MCF 10A (cell line): ENCODE results near the gene THRB. TPM values are rescaled to one million over a fixed set of nuclear protein-coding genes. Genes with fewer than 3 reads are reported as not detected.

Experiments
- BruUV-seq: library from RNA; stranded (reverse); fragments of 400-500 nt; replicated peaks from 2 replicates; lab custom pipeline; 2021; lab: Mats Ljungman, UMichigan
- CTCF ChIA-PET: fragments of 300-600 bp; sonication (Branson Sonifier 250); formaldehyde crosslinking; extraction: SDS; loops from one replicate; lab custom pipeline; 2021; ENCODE audit warnings: antibody characterized with exemption, inconsistent platforms; lab: Yijun Ruan, JAX
- POLR2A ChIA-PET: fragments of 300-600, 350-650 bp; sonication (Branson Sonifier 250); formaldehyde crosslinking; extraction: SDS; loops from one replicate; lab custom pipeline; 2020; ENCODE audit warnings: antibody characterized with exemption, inconsistent platforms; lab: Yijun Ruan, JAX
- DNase-seq: peaks from one replicate; pipeline ENCODE4 v3.0.0-alpha.2; 2018; ENCODE audit not compliant: unreplicated experiment
- H3K27ac Mint-ChIP-seq: one replicate; pipeline ENCODE4 v1.8.0; 2022; ENCODE audit warnings: mild to moderate bottlenecking, low read depth, mixed read lengths; ENCODE audit not compliant: unreplicated experiment
- H3K27me3 Mint-ChIP-seq: one replicate; pipeline ENCODE4 v1.8.0; 2022; ENCODE audit warnings: mixed read lengths; ENCODE audit not compliant: insufficient read depth, unreplicated experiment
- H3K36me3 Mint-ChIP-seq: one replicate; pipeline ENCODE4 v1.8.0; 2022; ENCODE audit warnings: mild to moderate bottlenecking, moderate library complexity, mixed read lengths; ENCODE audit not compliant: insufficient read depth, unreplicated experiment
- H3K4me1 Mint-ChIP-seq: one replicate; pipeline ENCODE4 v1.8.0; 2022; ENCODE audit warnings: mixed read lengths; ENCODE audit not compliant: insufficient read depth, unreplicated experiment
- H3K4me3 Mint-ChIP-seq: one replicate; pipeline ENCODE4 v1.8.0; 2022; ENCODE audit warnings: mild to moderate bottlenecking, moderate library complexity, mixed read lengths; ENCODE audit not compliant: unreplicated experiment
- H3K9me3 Mint-ChIP-seq: one replicate; pipeline ENCODE4 v1.8.0; 2022; ENCODE audit warnings: mixed read lengths; ENCODE audit not compliant: unreplicated experiment
- intact Hi-C: fragments of 100-400 bp; cut with micrococcal nuclease; formaldehyde crosslinking; loops from 2 replicates; pipeline ENCODE4 v1.14.1; 2022
- total RNA-seq: library from RNA; stranded (reverse); gene quantifications from 2 replicates; pipeline ENCODE4 v1.2.3, GENCODE V29; 2022
- TF ChIP-seq, protein P1 (sequence below): fragments of 200-600 bp; IDR thresholded peaks from one replicate; pipeline ENCODE4 v1.8.0; 2022; ENCODE audit warnings: antibody characterized with exemption, mild to moderate bottlenecking; ENCODE audit not compliant: unreplicated experiment

THRB gene
- total RNA-seq, 1 experiment from 2014 or later: 4.2 TPM

DNA sequence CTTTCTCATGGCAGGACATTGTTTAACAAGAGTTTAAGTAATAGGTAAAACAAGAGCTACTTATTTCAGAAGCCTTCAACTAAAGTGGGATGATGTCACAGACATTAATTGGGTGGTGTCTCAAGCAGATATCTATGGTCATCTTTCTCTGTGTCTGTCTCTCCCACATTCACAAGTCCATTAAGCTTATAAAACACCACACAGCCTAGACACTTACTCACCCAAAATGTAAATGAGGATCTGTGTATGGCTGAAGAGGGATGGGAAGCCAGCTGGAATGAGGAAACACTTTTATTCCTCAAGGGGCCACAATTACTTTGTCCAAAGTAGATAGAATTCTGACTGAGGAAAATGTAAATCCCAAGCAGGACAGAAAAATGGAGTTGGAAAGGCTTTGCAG, 183.8 kb downstream of the THRB start:
- CTCF ChIA-PET: no interaction called here
- H3K36me3 Mint-ChIP-seq: peaks cover 5% of the 10 kb centered on the region
- TF ChIP-seq, protein P1, sequence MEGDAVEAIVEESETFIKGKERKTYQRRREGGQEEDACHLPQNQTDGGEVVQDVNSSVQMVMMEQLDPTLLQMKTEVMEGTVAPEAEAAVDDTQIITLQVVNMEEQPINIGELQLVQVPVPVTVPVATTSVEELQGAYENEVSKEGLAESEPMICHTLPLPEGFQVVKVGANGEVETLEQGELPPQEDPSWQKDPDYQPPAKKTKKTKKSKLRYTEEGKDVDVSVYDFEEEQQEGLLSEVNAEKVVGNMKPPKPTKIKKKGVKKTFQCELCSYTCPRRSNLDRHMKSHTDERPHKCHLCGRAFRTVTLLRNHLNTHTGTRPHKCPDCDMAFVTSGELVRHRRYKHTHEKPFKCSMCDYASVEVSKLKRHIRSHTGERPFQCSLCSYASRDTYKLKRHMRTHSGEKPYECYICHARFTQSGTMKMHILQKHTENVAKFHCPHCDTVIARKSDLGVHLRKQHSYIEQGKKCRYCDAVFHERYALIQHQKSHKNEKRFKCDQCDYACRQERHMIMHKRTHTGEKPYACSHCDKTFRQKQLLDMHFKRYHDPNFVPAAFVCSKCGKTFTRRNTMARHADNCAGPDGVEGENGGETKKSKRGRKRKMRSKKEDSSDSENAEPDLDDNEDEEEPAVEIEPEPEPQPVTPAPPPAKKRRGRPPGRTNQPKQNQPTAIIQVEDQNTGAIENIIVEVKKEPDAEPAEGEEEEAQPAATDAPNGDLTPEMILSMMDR: no peak

DNA sequence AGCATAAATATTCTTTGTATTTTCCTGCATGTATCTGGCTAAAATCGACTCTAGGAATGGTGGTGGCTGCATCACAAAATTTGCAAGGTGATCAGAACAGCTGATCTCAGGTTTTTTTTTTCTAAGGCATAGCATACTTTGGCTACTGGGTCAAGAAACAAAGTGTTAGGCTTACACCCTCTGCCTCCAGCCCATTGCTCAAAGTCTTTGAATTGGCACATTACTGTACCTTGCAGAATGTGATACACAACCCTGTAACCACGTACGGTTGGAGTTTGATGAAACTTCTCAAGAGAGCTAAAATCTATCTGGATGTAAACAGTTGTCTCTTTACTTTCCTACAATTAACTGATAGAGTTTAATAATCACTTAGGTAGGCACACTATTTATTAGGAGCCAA, 188.1 kb downstream of the THRB start:
- intact Hi-C loops: no loop called here
- ChIA-PET POLR2A (interaction anchor here (0.7 to 1.2 kb wide), 3 partner anchors 9 to 1308 kb away, joined by 3 to 5 read pairs (median 4); no protein-coding TSS in a partner anchor), CTCF (interaction anchor here (0.6 kb wide), 2 partner anchors 34 to 210 kb away, joined by 3 to 4 read pairs; no protein-coding TSS in a partner anchor)
- no TSS peak for BruUV-seq
- H3K4me1 Mint-ChIP-seq: peaks cover 17% of the 10 kb centered on the region
- no peak for DNase-seq
- no peaks in the 10 kb centered on the region for H3K9me3 Mint-ChIP-seq
- no peaks in the 10 kb centered on the region for H3K27me3 Mint-ChIP-seq
- TF ChIP-seq, protein P1: no peak
- peaks cover 5% of the 10 kb centered on the region for H3K36me3 Mint-ChIP-seq
- H3K27ac Mint-ChIP-seq: no peak overlapping the region
- H3K4me3 Mint-ChIP-seq: no peak overlapping the region

More for the DNA sequence above, 183.8 kb downstream of the THRB start:
- Mint-ChIP-seq H3K27me3 (no peaks in the 10 kb centered on the region), H3K9me3 (no peaks in the 10 kb centered on the region), H3K27ac (no peak overlapping the region), H3K4me1 (peaks cover 13% of the 10 kb centered on the region), H3K4me3 (no peak overlapping the region)
- POLR2A ChIA-PET: no interaction called here
- intact Hi-C loops: no loop called here
- BruUV-seq: no TSS peak
- no peak for DNase-seq

DNA sequence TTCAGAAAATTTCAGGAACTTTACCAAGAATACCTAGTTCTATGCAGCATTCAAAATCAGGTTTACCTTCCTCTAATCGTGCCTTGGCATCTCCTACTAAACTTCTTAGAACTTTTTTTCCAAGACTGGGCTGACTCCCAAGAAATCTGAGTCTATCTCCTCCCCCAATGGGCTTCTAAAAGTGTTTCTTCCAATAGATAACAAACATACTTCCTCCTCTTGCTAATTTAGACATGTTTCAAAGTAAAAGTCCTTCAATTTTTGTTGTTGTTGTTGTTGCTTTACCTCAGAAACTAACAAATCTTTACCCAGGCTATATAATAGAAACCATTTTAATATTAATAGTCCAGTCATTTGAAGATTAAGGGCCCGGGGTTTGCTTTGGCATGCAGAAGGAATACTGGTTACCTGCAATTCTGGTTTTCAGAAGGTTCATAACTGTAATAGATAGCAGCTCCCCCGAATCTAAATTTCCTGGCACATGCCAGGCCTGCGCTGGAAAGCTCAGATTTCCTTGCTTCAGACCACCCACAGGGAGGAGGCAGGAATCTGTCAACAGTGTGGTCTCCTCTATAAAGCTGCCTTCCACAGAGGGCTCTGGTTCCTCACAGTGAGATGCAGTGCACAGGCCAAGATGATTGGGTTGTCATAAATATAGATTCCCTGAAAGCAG, 188.7 kb downstream of the THRB start:
- H3K27me3 Mint-ChIP-seq: no peaks in the 10 kb centered on the region
- H3K4me3 Mint-ChIP-seq: no peak overlapping the region
- no peaks in the 10 kb centered on the region for H3K9me3 Mint-ChIP-seq
- no peak overlapping the region for H3K27ac Mint-ChIP-seq
- BruUV-seq: no TSS peak
- DNase-seq: peak; percentile 55
- H3K4me1 Mint-ChIP-seq: peaks cover 21% of the 10 kb centered on the region
- CTCF ChIA-PET: interaction anchor here (0.6 kb wide), 2 partner anchors 34 to 211 kb away, joined by 3 to 4 read pairs; no protein-coding TSS in a partner anchor
- TF ChIP-seq, protein P1: no peak
- intact Hi-C loops: no loop called here
- peaks cover 6% of the 10 kb centered on the region for H3K36me3 Mint-ChIP-seq
- POLR2A ChIA-PET: interaction anchor here (0.7 to 1.2 kb wide), 3 partner anchors 8 to 1307 kb away, joined by 3 to 5 read pairs (median 4); no protein-coding TSS in a partner anchor

DNA sequence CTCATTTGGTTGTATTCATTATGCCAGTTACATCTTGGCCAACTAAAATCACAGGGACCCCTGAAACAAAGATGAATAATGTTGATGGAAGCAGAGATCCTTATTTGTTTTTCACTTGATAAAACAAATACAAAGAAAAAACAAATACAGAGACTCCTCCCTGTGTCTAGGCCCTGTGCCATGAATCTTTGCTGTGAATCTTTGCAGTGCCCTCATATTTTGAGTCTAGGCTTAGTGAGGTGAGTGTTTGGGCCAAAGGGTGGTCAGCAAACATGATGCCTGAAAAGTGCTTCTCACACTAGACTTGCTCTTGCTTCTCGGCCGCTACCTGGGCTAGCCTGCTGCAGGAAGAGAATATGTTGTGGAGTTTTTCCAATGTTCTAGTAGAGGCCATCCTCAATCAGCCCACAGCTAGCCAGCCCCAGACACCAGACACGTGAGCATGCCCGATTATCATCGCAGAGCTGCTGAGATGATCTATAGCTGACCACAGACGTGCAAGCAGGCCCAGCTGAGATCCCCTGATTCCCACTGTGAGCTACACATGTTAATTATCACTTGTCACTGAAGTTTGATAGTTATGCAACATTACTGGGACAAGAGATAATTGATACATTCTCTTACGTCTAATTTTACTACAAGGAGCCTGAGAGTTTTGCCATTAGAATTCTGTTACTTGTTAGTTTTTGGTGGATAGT, 191.4 kb downstream of the THRB start:
- Mint-ChIP-seq H3K4me1 (peaks cover 34% of the 10 kb centered on the region), H3K27me3 (no peaks in the 10 kb centered on the region), H3K4me3 (no peak overlapping the region), H3K9me3 (no peaks in the 10 kb centered on the region), H3K36me3 (peaks cover 8% of the 10 kb centered on the region), H3K27ac (no peak overlapping the region)
- BruUV-seq: no TSS peak
- TF ChIP-seq, protein P1: no peak
- POLR2A ChIA-PET: interaction anchor here (1.2 kb wide), 1 partner anchor 211 kb away, joined by 3 read pairs; no protein-coding TSS in a partner anchor
- CTCF ChIA-PET: no interaction called here
- intact Hi-C loops: no loop called here
- no peak for DNase-seq
